ENCODE data around the gene FKBP10.
A peak's percentile ranks its signal among the peaks of the same experiment; 100 is the strongest.
"Not testable (repeated sequence)": the region's sequence is repeated elsewhere in the genome, so short reads cannot be mapped to it uniquely, and the experiment has no call there.

FKBP10 gene

DNA sequence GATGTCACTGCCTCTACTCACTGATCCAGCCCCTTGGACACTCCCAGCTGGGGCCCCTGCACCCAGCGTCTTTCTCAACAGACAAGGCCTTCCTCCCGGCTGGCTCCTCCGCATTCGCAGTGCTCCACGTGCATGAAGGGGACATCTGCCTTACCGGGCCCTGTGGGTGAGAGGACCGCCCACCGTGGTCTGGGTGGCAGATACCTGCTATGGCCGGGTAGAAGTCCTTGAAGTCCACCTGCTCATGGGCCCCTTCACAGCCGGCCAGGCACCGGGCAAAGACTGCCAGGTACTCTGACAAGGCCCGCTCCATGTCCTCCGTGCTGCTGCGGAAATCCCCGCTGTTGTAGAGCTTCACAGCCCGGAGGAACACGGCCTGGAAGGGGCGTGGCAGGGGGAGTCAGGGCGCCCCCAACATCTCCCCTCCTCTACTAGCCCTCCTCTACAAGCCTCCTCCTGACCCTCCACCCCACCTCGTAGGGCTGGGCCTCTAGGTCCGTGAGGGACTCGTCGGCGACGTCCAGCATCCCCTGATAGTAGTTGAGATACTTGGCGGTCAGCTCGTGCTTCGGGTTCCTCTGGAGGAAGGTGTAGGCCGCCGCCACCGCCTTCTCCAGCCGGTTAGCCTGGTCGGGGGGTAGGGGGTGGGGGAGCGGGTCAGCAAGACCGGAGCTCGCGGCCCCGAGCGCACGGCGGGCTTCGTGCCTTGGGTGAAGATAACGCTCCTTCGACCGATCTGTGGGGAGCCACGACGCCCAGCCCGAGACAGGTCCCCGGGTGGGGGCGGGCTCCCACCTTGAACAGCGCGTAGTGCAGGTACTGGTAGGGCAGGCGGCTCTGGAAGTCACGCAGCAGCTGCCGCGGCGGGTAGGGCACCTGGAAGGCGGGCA is 1.9 kb upstream of the FKBP10 start:
- no peak for DNase-seq (ENCODE audit: low read depth in 2 of 2)

DNA sequence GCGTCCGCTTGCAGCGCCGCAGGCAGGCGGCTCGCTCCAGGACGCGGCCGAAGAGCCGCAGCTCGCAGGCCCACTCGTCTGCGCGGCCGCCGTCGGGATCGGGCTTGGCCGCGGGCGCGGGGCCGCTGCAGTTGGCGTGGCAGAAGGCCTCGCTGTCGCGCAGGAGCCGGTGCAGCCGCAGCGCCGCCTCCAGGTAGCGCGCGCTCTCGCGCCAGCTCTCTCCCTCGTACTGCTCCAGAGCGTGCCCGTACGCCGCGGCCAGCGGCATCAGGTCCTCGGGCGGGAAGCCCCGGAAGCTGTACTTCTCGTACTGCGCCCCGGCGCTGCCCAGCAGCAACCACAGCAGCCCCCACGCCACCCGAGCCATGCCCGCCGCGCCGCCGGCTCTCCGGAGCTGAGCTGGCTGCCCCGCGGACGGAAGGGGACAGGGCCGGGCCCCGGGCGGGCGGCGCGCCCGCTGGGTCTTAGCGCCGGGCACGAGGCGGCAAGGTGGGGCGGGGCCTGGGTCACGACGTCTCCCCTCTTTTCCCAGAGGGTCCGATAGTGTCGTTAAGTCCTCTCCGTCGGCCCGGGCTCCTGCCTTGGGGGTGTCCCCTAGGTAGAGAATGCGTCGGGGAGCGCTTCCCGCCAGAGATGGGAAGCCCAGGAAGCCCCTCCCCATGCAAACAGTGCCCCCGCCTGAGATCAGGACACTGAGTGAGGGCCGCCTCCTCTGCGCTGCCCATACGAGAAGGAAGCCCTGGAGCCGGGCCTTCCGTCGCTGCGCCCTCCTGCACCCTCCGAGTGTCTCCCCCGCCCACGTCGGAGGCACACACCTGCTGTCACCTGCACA is 1.0 kb upstream of the FKBP10 start, which contains the start of gene P3H4:
TSS of gene P3H4 (minus strand) at position 401 of the 832 bp plus-strand sequence. CDS start at position 367, 34 bp downstream.
- DNase-seq (ENCODE audit: low read depth in 2 of 2) = peak; percentile 49 to 57

DNA sequence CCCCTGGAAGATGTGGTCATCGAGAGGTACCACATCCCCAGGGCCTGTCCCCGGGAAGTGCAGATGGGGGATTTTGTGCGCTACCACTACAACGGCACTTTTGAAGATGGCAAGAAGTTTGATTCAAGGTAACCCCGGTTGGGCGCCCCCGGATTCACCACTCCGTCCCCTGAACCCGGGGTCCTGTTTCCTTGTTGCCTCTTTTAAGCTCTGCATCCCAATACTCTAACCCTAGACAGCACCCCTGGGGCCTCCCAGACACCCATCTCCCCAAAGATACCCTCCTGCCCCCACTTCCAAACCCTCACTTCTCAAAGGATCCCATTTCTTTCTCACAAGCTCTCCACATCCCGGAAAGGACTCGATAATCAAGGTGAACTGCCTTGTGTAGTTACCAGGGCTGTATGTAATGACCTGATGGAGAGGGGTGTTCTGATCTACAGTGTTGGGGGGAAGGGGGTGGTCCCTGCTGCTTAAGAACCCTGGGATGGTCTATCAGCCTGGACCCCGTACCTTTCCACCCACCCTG is 412 bp downstream of the FKBP10 start:
- no peak for DNase-seq (ENCODE audit: low read depth in 2 of 2)

DNA sequence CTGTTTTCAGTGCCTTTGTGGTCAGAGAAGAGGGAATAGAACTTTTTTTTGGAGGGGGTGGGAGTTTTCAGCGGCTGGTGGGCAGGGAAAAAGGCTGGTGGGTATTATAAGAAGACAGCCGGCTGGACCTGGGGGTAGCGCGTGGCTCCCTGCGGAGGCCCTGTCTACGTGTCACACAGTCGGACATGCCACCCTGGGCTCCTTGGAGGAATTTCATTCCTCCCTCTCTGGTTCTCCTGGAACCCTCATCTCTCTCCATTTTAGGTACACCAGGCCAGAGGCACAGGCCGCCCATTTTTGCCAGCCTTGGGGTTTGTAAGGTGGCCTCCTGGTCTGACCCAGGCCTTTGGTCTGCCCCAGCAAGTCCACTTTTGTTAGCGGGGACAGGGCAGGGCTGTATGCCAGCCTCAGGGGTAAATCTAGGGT is 908 bp downstream of the FKBP10 start:
- no peak for DNase-seq (ENCODE audit: low read depth in 2 of 2)

DNA sequence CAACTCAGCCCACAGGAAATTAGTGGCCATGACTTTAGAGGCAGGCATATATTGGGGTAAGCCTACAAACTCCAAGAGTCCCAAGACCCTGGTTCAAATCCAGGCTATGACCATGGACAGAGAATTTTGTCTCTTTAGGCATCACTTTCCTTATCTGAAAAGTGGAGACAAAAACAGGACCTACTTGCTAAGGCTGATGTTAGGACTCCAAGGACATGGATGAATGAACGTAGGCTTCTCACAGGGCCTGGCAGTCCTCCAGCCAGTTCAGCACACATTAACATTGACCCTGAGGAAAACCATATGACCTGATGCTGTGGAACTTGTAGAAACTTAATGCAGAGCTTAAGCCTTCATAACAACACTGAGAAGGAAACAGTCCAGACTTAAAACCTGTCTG is 1.4 kb downstream of the FKBP10 start:
- no peak for DNase-seq (ENCODE audit: low read depth in 2 of 2)

DNA sequence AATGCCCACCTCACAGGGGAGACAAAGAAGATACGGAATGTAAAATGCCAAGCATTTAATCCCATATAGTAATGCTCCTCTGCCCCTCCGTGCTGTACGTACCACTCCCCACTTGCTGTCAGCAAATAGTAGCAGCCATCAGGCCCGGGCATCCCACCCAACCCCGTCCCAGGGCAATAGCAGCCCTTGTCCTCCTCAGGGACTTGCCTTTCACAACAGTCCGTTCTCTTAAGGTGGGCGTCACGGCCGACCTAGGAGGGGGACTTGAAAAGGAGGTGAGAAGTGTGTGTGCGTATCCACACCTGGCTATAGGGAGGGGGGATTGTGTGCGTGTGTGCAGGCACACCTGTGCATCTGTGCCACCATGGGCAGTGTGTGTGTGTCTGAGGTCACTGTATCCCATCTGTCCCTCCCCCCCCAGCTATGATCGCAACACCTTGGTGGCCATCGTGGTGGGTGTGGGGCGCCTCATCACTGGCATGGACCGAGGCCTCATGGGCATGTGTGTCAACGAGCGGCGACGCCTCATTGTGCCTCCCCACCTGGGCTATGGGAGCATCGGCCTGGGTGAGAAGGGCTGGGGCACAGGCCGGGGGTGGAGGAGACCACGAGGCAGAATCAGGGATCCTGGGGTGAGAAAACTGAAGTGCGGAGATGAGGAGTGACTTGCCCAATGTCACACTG is 4.0 kb downstream of the FKBP10 start:
- DNase-seq (ENCODE audit: low read depth in 2 of 2) = no peak

DNA sequence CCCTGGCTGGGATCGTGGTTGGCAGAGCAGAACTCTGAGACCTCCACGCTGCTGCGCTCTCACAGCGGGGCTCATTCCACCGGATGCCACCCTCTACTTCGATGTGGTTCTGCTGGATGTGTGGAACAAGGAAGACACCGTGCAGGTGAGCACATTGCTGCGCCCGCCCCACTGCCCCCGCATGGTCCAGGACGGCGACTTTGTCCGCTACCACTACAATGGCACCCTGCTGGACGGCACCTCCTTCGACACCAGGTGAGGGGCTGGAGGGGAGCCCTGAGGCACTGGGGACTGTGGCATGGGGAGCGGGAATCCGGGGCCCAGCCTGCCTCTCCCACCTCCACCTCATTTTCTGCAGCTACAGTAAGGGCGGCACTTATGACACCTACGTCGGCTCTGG is 5.2 kb downstream of the FKBP10 start:
- no peak for DNase-seq (ENCODE audit: low read depth in 2 of 2)

DNA sequence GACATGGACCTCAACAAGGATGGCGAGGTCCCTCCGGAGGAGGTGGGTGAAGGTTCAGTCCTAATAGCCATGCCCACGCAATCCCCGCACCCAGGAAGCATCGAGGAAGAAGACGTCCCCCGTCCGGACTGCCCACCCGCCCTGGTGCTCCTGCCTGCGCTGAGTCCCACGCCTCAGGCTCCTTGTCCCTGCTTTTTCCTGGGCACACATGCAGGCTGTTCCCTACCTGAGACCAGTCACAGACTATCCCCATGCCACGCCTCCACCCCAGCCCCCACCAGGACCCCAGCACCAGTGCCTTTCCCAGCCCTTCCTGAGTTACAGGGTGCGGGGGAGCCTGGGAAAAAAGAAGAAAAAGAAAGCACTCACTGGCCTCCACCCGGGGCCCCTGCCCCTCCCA is 9.0 kb downstream of the FKBP10 start:
- no peak for DNase-seq (ENCODE audit: low read depth in 2 of 2)

DNA sequence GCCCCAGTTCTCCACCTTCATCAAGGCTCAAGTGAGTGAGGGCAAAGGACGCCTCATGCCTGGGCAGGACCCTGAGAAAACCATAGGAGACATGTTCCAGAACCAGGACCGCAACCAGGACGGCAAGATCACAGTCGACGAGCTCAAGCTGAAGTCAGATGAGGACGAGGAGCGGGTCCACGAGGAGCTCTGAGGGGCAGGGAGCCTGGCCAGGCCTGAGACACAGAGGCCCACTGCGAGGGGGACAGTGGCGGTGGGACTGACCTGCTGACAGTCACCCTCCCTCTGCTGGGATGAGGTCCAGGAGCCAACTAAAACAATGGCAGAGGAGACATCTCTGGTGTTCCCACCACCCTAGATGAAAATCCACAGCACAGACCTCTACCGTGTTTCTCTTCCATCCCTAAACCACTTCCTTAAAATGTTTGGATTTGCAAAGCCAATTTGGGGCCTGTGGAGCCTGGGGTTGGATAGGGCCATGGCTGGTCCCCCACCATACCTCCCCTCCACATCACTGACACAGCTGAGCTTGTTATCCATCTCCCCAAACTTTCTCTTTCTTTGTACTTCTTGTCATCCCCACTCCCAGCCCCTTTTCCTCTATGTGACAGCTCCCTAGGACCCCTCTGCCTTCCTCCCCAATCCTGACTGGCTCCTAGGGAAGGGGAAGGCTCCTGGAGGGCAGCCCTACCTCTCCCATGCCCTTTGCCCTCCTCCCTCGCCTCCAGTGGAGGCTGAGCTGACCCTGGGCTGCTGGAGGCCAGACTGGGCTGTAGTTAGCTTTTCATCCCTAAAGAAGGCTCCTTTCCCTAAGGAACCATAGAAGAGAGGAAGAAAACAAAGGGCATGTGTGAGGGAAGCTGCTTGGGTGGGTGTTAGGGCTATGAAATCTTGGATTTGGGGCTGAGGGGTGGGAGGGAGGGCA is 9.7 kb downstream of the FKBP10 start:
- no peak for DNase-seq (ENCODE audit: low read depth in 2 of 2)

DNA sequence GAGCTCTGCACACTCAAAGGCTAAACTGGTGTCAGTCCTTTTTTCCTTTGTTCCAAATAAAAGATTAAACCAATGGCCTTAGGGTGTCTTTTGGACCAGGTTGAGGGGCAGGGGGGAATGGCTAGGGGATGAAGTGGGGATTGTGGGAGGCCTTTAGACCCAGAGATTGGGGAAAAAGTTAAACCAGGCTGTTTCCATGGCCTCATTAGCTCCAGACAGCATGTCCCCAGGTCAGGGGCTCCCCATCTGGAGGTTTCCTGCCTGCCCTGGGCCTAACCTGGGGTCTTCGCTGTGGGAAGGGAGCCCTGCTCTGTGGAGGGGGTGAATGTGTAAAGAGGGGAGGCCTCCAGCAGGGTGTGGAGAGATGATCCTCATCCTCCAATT is 10.3 kb downstream of the FKBP10 start:
- no peak for DNase-seq (ENCODE audit: low read depth in 2 of 2)

DNA sequence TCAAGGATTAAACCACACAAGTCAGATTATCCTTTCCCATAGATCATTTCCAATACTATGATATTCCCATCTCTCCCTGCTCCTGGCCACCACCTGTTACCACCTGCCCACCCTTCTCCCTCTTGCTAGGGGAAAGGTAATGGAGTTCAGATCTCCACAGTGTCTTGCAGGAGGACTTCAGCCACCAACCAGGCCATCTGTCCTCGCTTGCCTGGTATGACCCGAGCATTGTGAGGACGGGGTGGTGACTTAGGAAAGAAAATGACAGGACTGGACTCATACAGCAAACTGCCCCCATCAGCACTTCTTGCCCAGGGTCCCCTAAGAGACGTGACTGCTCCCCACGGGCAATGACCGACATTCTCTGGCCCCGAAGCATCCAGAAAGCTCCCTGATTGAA is 10.8 kb downstream of the FKBP10 start:
- no peak for DNase-seq (ENCODE audit: low read depth in 2 of 2)

DNA sequence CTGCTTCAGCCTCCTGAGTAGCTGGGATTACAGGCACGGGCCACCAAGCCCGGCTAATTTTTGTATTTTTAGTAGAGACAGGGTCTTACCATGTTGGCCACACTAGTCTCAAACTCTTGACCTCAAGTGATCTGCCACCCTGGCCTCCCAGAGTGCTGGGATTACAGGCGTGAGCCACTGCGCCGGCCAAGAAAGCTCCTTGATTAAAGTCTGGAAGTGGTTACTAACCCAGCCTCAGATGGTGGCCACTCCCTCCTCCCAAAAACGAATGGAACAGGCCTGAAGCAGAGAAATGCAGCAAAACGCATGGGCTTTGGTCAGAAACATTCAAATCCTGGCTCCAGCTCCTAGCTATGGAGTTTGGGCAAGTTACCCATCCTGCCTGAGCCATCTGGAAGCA is 11.3 kb downstream of the FKBP10 start:
- DNase-seq (ENCODE audit: low read depth in 2 of 2) = no peak

DNA sequence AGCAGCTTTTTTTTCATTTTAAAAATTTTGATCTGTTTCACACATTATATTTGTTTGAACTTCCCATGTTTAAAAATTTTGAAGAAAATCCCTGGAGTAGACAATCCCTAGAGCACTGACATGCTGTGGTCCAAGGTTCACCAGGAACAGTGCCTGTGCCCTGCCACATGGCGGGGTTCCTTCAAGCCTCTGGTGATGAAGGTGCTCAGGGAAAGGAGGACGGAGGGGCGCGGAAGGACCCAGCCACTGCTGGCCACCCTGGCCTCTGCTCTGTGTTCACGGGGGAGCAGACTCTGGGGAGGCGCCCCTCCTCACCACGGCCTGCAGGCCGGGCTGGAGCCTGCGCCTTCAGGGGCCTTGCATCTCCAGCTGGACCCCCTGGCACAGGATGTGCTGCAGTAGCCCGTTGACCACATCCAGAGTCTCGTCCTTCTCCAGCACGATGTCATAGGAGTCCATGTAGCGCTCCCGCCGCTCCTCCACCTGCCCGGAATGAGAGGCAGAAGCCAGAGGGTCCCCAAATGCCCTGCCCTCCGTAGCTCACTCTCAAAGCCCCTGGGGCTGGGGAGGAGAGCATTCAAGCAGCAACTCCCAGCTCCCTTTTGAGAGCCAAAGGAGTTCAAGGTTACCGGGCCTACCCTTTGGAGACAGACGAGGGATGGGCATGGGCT is 12.5 kb downstream of the FKBP10 start:
- no peak for DNase-seq (ENCODE audit: low read depth in 2 of 2)

DNA sequence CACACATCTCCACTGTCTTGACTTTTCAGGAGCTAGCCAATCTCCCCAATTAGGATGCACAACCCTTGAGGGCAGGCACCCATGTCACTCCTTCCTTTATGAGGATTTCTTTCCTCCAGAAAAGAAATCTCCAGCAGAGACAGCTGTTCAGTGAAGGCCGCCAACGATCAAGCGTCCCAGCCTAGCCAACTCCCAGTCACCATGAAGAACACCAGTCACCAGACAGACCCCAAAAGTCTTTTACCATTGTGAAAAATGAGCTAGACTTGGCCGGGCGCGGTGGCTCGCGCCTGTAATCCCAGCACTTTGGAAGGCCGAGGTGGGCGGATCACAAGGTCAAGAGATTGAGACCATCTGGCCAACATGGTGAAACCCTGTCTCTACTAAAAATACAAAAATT is 17.2 kb downstream of the FKBP10 start:
- not testable (repeated sequence) for DNase-seq (ENCODE audit: low read depth in 2 of 2)

DNA sequence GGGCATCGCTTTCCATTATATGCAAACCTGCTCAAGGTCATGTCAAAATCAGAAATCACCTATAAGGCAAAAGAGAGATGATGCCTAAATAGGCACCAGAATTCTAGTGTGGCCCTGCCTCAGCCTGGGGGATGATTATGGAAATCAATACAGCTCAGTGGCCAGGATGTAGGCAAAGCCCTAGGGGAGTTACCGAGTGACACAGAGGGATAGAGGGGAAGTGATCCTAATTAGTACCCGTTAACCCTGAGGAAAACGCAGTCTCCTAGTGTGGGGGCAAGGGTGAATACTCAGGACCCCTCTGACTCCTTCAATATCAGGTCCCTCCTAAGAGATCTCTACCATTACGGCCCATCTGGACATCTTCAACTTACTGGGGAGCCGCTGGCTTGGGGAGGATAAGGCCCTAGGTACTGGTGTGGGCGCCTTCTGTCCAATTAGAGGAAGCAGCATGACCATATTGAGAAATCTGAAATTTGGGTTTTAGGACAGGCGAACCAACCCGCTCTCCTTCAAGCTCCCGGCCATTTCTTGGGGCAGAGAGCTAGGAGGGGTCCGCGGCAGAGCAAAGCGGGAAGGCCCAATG is 22.5 kb downstream of the FKBP10 start:
- no peak for DNase-seq (ENCODE audit: low read depth in 2 of 2)

DNA sequence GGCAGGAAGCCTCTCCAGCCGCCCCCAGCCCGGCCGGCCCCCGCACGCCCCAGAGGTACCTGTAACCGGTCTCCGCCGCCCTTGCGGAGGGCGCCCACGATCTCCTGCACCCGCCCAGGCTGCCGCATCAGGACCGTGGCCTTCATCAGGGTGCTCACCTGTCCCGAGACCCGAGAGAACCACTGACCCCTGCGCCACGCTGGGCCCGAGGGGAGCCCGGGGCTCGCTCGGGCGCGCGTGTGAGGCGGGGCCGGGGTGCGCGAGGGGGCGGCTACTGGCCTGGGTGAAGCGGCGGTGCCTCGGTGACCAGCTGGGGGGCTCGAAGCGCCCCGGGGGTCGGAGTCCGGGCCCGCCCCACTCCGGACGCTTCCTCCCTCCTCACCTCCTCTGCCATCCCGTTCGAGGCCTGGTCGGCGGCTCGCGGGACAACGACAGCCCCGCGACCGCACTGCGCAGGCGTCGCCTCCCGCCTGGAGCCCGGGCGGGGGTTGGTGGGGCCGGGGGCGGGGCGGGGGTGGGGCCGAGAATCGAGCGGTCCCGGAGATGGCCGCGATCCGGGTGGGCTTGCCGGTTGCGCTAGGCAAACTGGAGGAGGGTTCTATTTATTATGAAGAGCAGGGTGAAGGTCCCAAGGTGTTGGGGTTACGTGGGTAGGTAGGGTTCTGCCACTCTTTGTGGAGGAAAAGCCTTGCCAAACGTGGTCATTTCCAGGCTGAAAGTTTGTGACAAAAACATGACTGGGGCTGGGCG is 23.2 kb downstream of the FKBP10 start, which contains the start of gene NT5C3B:
TSS of gene NT5C3B (minus strand) at position 433 of the 750 bp plus-strand sequence. CDS start at position 394, 39 bp downstream.
- peak in 1 of 2 donors; percentile 49 for DNase-seq (ENCODE audit: low read depth in 2 of 2)

DNA sequence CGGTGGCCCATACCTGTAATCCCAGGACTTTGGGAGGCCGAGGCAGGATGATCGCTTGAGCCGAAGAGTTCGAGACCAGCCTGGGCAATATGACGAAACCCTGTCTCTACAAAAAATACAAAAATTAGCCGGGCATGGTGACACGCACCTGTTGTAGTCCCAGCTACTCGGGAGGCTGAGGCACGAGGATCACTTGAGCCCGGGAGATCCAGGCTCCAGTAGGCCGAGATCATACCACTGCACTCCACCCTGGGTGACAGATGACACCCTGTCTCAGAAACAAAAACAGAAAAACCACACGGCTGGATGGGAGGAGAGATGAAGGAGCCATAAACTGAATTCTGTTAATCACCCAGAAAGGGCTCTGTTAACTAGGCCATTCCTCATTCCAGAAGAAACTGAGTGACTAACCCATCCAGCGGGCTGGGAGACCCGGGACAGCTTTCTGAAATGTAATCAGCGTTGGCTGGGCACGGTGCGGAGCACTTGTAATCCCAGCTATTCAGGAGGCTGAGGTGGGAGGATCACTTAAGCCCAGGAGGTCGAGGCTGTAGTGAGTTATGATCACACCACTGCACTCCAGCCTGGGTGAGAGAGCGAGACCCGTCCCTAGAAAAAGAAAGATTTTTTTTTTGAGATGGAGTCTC is 23.9 kb downstream of the FKBP10 start:
- no peak for DNase-seq (ENCODE audit: low read depth in 2 of 2)

DNA sequence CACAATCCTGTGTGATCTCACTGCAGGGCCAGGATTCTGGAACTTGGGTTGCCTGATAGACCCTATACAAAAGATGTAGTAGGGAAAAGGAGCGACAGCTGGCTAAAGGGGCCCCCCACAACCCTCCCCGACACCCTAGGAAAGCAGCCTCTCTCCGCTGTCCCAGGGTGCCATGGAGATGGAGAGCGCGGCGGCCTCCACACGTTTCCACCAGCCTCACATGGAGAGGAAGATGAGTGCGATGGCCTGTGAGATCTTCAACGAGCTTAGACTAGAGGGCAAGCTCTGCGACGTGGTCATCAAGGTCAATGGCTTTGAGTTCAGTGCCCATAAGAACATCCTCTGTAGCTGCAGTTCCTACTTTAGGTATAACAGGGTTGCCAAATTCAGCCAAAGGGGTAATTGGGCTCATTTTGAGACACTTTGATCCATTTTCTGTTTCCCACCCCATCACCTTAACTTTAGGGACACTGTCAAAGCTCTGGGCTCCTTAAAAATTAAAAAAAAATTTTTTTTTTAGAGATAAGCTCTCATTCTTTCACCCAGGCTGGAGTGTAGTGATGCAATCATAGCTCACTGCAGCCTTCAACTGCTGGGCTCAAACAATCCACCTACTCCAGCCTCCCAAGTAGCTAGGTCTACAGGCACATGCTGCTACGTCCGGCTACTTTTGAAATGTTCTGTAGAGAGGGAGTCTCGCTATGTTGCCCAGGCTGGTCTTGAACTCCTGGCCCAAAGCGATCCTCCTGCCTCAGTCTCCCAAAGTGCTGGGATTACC is 25.1 kb downstream of the FKBP10 start, which contains the start of gene KLHL10:
TSS of gene KLHL10 (plus strand) at position 65 of the 778 bp plus-strand sequence. CDS start at position 173, 108 bp downstream.
- DNase-seq (ENCODE audit: low read depth in 2 of 2) = no peak

Data from stimulated activated CD8-positive, alpha-beta memory T cell treated with anti-CD3 and anti-CD28 coated beads, Interleukin-15, amount 100 ng/mL, for 48 hours (primary cell).